ENCODE results near the gene DUSP2.

DUSP2 gene

DNA sequence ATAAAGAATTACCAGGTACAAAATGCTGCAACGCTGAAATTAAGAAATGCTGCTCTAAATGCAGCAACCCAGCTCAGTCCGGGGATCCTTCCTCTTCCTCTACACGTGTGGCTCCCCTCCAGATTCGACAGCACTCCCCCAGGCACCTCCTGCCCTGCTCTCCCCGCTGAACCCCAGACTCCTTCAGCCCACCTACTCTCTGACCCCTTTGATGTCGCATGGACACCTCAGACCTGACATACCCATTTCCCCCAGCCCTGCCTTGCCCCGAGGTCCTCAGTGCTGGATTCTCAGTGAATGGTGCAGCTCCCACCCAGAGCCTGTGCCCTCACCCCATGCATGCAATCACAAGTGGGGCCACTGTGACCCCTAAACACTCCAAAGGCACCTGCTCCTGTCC, 24.2 kb downstream of the DUSP2 start:
- H3K4me2 ChIP-seq (ENCODE audit: low read length) = no peak overlapping the region
- TF ChIP-seq, protein P1, sequence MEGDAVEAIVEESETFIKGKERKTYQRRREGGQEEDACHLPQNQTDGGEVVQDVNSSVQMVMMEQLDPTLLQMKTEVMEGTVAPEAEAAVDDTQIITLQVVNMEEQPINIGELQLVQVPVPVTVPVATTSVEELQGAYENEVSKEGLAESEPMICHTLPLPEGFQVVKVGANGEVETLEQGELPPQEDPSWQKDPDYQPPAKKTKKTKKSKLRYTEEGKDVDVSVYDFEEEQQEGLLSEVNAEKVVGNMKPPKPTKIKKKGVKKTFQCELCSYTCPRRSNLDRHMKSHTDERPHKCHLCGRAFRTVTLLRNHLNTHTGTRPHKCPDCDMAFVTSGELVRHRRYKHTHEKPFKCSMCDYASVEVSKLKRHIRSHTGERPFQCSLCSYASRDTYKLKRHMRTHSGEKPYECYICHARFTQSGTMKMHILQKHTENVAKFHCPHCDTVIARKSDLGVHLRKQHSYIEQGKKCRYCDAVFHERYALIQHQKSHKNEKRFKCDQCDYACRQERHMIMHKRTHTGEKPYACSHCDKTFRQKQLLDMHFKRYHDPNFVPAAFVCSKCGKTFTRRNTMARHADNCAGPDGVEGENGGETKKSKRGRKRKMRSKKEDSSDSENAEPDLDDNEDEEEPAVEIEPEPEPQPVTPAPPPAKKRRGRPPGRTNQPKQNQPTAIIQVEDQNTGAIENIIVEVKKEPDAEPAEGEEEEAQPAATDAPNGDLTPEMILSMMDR (IDR thresholded peaks at IDR 0.05; ENCODE audit: low read length) = no peak
- TF ChIP-seq EZH2 (IDR thresholded peaks at IDR 0.05; ENCODE audit: borderline replicate concordance, low read length) = no peak

DNA sequence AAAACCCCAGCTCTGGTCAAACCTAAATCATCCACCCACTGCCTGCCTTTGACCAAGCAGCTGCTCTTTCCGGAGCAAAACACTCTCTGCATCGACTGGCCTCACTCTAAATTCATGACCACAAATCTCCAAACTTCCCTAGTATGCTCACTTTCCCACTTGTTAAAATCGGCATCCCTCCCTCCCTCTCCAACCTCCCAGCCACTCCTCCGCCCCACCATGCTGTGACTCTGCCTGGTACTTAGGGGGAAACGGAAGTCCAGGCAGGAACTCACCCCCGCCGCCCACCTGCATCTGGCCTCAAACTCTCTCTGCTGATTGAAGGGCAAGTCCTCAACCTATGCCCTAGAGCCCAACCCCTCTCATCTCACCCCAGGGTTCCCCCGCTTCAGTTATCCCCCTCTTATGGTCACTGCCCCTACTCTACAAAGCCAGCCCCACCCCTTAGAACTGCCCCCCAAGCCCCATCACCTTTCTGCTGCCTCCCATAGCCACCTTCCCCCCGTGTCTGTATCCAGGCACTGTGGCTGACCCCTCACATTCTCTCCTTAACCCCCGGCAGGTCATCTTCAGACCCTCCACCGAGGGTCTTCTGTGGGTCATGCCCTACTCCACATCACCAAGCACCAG, 25.0 kb downstream of the DUSP2 start:
- H3K79me2 ChIP-seq (ENCODE audit: insufficient read depth, low read length) = no peaks in the 10 kb centered on the region
- H3K4me3 ChIP-seq (ENCODE audit: low read depth, low read length, poor library complexity, severe bottlenecking) = no peak overlapping the region
- no peak overlapping the region for H3K27ac ChIP-seq (ENCODE audit: low read depth, low read length, poor library complexity, severe bottlenecking)
- no peak overlapping the region for H3K4me2 ChIP-seq (ENCODE audit: low read length)
- H3K27me3 ChIP-seq (ENCODE audit: insufficient read depth, low read length) = peaks cover 14% of the 10 kb centered on the region
- H3K36me3 ChIP-seq (ENCODE audit: insufficient read depth, low read length) = no peaks in the 10 kb centered on the region
- no peak for TF ChIP-seq EZH2 (IDR thresholded peaks at IDR 0.05; ENCODE audit: borderline replicate concordance, low read length)
- TF ChIP-seq, protein P1 (IDR thresholded peaks at IDR 0.05; ENCODE audit: low read length) = no peak
- no peaks in the 10 kb centered on the region for H3K9me2 ChIP-seq (ENCODE audit: low read depth, low read length)
- no peak overlapping the region for H2AFZ ChIP-seq (ENCODE audit: low read length)
- peaks cover 8% of the 10 kb centered on the region for H3K4me1 ChIP-seq (ENCODE audit: insufficient read depth, low read length, severe bottlenecking)
- no peaks in the 10 kb centered on the region for H3F3A ChIP-seq (ENCODE audit: insufficient read depth, low read length)
- no peaks in the 10 kb centered on the region for H3K9me3 ChIP-seq (ENCODE audit: low read length)
- no peak overlapping the region for H3K9ac ChIP-seq (ENCODE audit: low read length)
- no peaks in the 10 kb centered on the region for H4K20me1 ChIP-seq (ENCODE audit: insufficient read depth, low read length)

More for the DNA sequence above, 24.2 kb downstream of the DUSP2 start:
- Histone ChIP-seq H3K9ac (ENCODE audit: low read length) (no peak overlapping the region), H3K9me3 (ENCODE audit: low read length) (no peaks in the 10 kb centered on the region), H3K36me3 (ENCODE audit: insufficient read depth, low read length) (no peaks in the 10 kb centered on the region), H3K4me3 (ENCODE audit: low read depth, low read length, poor library complexity, severe bottlenecking) (no peak overlapping the region), H3K27me3 (ENCODE audit: insufficient read depth, low read length) (peaks cover 17% of the 10 kb centered on the region), H3K27ac (ENCODE audit: low read depth, low read length, poor library complexity, severe bottlenecking) (no peak overlapping the region), H2AFZ (ENCODE audit: low read length) (no peak overlapping the region), H3K79me2 (ENCODE audit: insufficient read depth, low read length) (no peaks in the 10 kb centered on the region), H3K4me1 (ENCODE audit: insufficient read depth, low read length, severe bottlenecking) (peaks cover 8% of the 10 kb centered on the region), H3F3A (ENCODE audit: insufficient read depth, low read length) (no peaks in the 10 kb centered on the region), H4K20me1 (ENCODE audit: insufficient read depth, low read length) (no peaks in the 10 kb centered on the region), H3K9me2 (ENCODE audit: low read depth, low read length) (no peaks in the 10 kb centered on the region)

GRCh38 chr2:96119389-96119751, 25.9 kb downstream of the DUSP2 start:
- TF ChIP-seq, protein P1 (IDR thresholded peaks at IDR 0.05; ENCODE audit: low read length) = no peak
- TF ChIP-seq EZH2 (IDR thresholded peaks at IDR 0.05; ENCODE audit: borderline replicate concordance, low read length) = no peak
- peaks cover 5% of the 10 kb centered on the region for H3K27me3 ChIP-seq (ENCODE audit: insufficient read depth, low read length)

More at GRCh38 chr2:96119389-96119751, 25.9 kb downstream of the DUSP2 start:
- Histone ChIP-seq H3K36me3 (ENCODE audit: insufficient read depth, low read length) (no peaks in the 10 kb centered on the region), H2AFZ (ENCODE audit: low read length) (no peak overlapping the region), H3K27ac (ENCODE audit: low read depth, low read length, poor library complexity, severe bottlenecking) (no peak overlapping the region), H3K4me3 (ENCODE audit: low read depth, low read length, poor library complexity, severe bottlenecking) (no peak overlapping the region), H3F3A (ENCODE audit: insufficient read depth, low read length) (no peaks in the 10 kb centered on the region), H3K9me2 (ENCODE audit: low read depth, low read length) (no peaks in the 10 kb centered on the region), H3K9me3 (ENCODE audit: low read length) (no peaks in the 10 kb centered on the region), H3K79me2 (ENCODE audit: insufficient read depth, low read length) (no peaks in the 10 kb centered on the region), H4K20me1 (ENCODE audit: insufficient read depth, low read length) (no peaks in the 10 kb centered on the region), H3K4me1 (ENCODE audit: insufficient read depth, low read length, severe bottlenecking) (peaks cover 8% of the 10 kb centered on the region), H3K9ac (ENCODE audit: low read length) (no peak overlapping the region), H3K4me2 (ENCODE audit: low read length) (no peak overlapping the region)

Data from OCI-LY1 (cell line).